ENCODE results near the gene PRPF39. TPM values are rescaled to one million over a fixed set of nuclear protein-coding genes. Genes with fewer than 3 reads are reported as not detected.

PRPF39 gene
- total and polyA plus RNA-seq, 4 donors, result 3.1 to 25.1 (median 15.1) TPM

GRCh38 chr14:45084946-45085346 lies 1.0 kb downstream of the PRPF39 start (continued):
- TF ChIP-seq RAD21 (IDR thresholded peaks at IDR 0.05), result no peak
- no peak for TF ChIP-seq FOXA2 (IDR thresholded peaks at IDR 0.05)

- Histone ChIP-seq H3K4me3 (ENCODE audit: low read depth in 1 of 3, low read length in 3 of 3) (no peak overlapping the region), H3K9me3 (ENCODE audit: control insufficient read depth in 4 of 4, low read length in 3 of 4) (no peaks in the 10 kb centered on the region), H3K9ac (ENCODE audit: low read depth in 1 of 2, low read length in 2 of 2) (no peak overlapping the region), H3K27me3 (ENCODE audit: control insufficient read depth in 4 of 4, insufficient read depth in 4 of 4, low read length in 3 of 4) (no peaks in the 10 kb centered on the region), H3K36me3 (ENCODE audit: control insufficient read depth in 4 of 4, insufficient read depth in 3 of 4, low read depth in 1 of 4, low read length in 3 of 4) (no peaks in the 10 kb centered on the region), H3K27ac (ENCODE audit: low read depth in 1 of 2, low read length in 2 of 2) (no peak overlapping the region), H3K4me1 (ENCODE audit: control insufficient read depth in 4 of 4, insufficient read depth in 4 of 4, low read length in 3 of 4) (peaks cover 4 to 22% (median 8%) of the 10 kb centered on the region in 4 donors)
- WGBS, result 67% methylated on average over 1 of the region's 1 CpG
- no peak for DNase-seq (ENCODE audit: low spot score)
- TF ChIP-seq FOXA2 (IDR thresholded peaks at IDR 0.05), result no peak
- no peak for TF ChIP-seq RXRA (IDR thresholded peaks at IDR 0.05)
- TF ChIP-seq, protein P1, sequence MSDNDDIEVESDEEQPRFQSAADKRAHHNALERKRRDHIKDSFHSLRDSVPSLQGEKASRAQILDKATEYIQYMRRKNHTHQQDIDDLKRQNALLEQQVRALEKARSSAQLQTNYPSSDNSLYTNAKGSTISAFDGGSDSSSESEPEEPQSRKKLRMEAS (IDR thresholded peaks at IDR 0.05), result no peak
- no peak for TF ChIP-seq FOXA1 (IDR thresholded peaks at IDR 0.05)
- TF ChIP-seq ZBTB33 (IDR thresholded peaks at IDR 0.05), result no peak
- TF ChIP-seq, protein P2, sequence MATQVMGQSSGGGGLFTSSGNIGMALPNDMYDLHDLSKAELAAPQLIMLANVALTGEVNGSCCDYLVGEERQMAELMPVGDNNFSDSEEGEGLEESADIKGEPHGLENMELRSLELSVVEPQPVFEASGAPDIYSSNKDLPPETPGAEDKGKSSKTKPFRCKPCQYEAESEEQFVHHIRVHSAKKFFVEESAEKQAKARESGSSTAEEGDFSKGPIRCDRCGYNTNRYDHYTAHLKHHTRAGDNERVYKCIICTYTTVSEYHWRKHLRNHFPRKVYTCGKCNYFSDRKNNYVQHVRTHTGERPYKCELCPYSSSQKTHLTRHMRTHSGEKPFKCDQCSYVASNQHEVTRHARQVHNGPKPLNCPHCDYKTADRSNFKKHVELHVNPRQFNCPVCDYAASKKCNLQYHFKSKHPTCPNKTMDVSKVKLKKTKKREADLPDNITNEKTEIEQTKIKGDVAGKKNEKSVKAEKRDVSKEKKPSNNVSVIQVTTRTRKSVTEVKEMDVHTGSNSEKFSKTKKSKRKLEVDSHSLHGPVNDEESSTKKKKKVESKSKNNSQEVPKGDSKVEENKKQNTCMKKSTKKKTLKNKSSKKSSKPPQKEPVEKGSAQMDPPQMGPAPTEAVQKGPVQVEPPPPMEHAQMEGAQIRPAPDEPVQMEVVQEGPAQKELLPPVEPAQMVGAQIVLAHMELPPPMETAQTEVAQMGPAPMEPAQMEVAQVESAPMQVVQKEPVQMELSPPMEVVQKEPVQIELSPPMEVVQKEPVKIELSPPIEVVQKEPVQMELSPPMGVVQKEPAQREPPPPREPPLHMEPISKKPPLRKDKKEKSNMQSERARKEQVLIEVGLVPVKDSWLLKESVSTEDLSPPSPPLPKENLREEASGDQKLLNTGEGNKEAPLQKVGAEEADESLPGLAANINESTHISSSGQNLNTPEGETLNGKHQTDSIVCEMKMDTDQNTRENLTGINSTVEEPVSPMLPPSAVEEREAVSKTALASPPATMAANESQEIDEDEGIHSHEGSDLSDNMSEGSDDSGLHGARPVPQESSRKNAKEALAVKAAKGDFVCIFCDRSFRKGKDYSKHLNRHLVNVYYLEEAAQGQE (IDR thresholded peaks at IDR 0.05), result no peak
- TF ChIP-seq, protein P3, sequence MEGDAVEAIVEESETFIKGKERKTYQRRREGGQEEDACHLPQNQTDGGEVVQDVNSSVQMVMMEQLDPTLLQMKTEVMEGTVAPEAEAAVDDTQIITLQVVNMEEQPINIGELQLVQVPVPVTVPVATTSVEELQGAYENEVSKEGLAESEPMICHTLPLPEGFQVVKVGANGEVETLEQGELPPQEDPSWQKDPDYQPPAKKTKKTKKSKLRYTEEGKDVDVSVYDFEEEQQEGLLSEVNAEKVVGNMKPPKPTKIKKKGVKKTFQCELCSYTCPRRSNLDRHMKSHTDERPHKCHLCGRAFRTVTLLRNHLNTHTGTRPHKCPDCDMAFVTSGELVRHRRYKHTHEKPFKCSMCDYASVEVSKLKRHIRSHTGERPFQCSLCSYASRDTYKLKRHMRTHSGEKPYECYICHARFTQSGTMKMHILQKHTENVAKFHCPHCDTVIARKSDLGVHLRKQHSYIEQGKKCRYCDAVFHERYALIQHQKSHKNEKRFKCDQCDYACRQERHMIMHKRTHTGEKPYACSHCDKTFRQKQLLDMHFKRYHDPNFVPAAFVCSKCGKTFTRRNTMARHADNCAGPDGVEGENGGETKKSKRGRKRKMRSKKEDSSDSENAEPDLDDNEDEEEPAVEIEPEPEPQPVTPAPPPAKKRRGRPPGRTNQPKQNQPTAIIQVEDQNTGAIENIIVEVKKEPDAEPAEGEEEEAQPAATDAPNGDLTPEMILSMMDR (IDR thresholded peaks at IDR 0.05; ENCODE audit: low read depth, low read length, missing input control), result no peak
- no peak for TF ChIP-seq TAF1 (conservative IDR thresholded peaks at IDR 0.05)
- TF ChIP-seq RAD21 (IDR thresholded peaks at IDR 0.05), result no peak
- no peak for TF ChIP-seq JUND (IDR thresholded peaks at IDR 0.05)
- no peak for TF ChIP-seq ATF3 (IDR thresholded peaks at IDR 0.05)
- no peak for TF ChIP-seq GABPA (IDR thresholded peaks at IDR 0.05 in 1 of 2, conservative IDR thresholded peaks at IDR 0.05 in 1 of 2)
- TF ChIP-seq YY1 (IDR thresholded peaks at IDR 0.05), result no peak
- TF ChIP-seq HNF4G (IDR thresholded peaks at IDR 0.05), result no peak
- no peak for TF ChIP-seq HNF4A (conservative IDR thresholded peaks at IDR 0.05)
- TF ChIP-seq SP1 (IDR thresholded peaks at IDR 0.05), result no peak
- no peak for TF ChIP-seq EGR1 (IDR thresholded peaks at IDR 0.05; ENCODE audit: low read depth in 2 of 2)
- no peak for TF ChIP-seq NR2F2 (IDR thresholded peaks at IDR 0.05)
These were observed 5.9 kb downstream of the PRPF39 start for GRCh38 chr14:45089813-45090212.

Measured in liver (tissue), 9 donors.